ENCODE measurements around the gene HRNR.

HRNR gene

DNA sequence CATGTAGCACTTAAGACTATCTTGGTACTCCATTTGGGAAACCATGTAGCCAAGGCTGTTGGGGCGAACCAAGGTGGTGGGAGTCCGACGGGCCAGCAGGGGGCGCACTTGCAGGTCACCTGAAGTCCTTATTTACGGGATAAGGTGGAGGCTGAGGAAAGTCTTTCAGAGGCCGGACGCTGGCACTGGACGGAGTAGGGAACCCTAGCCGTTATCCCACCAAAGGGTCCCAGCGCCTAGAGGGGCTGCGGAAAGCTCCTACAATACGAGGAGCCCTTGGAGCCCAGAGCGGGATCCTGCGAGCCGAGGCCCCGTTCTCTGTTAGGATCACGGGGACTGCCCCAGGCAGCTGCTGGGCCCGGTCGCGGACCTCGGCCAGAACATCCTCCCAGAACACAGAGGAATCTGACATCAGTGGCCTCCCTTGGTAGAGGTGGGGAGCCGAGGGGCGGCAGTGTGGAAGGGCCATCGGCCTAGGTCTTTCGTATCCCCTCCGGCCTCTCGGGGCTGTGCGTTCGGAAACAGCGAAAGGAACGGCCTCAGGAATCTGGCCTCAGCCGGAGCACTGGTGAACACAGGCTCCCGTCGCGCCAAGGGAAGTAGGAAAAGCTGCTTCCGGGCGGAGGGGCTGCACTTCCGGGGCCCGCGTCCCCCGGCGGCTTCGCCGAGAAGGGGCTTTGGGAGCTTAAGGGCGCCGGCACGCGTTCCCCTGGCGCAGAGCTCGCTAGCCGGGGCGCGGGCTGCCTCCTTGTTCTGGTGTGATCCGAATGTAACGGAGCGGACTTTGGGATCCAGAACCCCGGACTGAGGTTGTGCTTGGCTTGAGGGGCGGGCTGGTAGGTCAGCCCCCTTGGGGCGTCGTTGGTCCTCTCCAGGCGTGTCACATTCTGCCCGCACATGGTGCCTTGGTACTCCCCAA, 35.1 kb downstream of the HRNR start:
- DNase-seq (ENCODE audit: low spot score): peak; percentile 42

DNA sequence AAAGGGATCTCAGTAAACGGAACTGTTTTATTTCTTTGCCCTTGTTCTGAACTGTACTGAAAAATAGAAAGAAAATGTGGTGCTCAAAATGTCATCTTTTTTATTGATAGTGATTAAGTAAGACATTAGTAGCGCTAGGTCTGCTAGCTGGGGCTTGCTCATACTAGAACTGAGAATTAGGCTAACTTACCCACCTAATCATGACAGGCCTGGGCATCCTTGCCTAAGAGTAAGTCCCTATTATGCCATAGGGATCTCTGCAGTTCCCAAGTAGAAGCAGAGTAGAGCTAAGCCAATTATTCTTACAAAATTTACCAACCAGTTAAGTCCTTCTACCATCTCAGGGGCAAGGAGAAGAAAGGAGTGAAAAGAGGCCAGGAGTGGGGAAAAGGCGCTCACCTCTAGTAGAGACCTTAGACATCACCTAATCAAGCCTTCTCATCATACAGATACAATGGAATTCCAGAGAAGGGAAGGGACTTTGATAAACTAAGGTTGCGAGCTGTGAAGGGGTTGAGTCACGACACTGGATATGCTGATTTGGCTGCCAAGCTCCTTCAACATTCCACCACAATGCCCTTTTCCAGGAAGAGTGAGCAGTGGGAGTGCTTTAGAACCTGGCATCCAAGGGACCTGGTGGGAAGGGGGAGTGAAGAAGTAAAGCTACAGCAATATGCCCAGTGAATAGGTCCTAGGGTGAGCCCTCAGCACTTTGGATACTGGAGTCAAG, 37.3 kb downstream of the HRNR start:
- DNase-seq (ENCODE audit: low spot score): no peak

DNA sequence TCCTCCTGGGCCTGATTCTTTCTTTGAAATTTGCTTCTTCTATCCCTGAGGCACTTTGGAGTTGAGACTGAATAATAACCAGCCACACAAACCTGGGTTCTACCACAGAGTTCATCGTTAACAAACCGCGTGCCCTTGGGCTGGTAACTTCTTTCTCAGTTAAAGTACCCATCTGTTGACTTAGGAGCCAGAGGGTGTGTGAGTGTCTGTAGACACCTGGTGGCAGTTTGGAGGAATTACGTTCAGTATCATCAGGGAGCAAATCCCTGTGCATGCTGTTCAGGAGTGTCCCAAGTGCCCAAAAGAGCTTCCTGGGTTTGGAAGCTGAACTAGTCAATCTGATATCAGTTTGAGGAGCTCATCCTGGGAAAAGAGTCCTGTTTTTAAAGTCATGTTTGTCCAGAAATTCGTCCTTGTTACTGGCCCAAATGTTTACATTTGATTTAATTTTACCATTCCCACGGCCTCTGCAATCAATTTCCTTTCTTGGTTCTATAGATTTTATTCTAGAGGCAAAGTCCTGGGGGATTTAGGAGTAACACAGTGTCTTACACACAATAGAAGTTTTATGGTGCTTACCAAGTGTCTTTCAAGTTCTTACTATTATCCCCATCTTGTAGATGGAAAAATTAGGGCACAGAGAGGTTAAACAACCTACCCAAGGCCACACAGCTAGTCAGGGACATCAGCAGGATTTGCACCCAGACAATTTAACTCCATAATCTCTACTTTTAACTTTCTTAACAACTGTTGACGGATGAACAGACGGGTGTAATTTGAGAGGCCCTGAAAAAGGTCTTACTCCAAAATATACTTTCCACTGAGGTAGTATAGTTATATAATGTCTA, 38.2 kb downstream of the HRNR start:
- peak; percentile 85 for DNase-seq (ENCODE audit: low spot score)

DNA sequence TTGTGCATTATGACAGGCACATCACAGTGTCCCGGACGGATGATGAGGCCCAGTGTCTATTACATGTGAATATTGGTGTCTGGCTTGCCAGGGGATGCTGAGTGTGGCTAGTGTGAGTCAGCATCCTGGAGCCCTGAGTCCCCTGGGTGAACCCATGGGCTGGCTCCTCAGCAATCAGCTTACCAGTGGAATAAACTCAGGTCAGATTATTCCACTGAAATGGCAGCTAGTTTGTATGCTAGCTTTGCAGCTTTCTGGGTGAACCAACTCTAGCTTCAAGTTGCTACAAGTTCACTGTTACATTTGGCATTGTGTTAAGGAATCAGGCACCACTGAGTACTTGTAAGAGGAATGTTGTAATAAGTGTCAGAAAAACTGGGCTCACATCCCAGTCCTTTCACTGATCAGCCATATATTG, 41.0 kb downstream of the HRNR start:
- peak; percentile 57 for DNase-seq (ENCODE audit: low spot score)

DNA sequence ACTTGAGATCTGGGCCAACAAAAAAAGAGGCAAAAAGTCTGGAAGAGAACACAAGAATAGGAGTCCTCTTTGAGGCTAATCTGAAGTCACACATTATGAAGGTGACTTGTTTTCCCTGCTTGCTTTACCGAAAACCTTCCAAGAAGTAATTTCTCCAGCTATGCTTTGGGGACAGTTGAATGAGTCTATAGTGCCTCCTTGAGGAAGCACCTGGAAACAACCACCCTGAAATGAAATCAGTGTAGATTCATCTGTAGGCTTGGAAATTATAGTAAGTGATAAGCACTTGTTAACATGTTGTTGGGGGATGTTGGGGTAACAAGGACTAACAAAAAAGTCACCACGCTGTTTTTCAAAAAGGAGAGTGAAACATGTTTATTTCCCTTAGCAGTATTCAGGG, 41.6 kb downstream of the HRNR start:
- no peak for DNase-seq (ENCODE audit: low spot score)

DNA sequence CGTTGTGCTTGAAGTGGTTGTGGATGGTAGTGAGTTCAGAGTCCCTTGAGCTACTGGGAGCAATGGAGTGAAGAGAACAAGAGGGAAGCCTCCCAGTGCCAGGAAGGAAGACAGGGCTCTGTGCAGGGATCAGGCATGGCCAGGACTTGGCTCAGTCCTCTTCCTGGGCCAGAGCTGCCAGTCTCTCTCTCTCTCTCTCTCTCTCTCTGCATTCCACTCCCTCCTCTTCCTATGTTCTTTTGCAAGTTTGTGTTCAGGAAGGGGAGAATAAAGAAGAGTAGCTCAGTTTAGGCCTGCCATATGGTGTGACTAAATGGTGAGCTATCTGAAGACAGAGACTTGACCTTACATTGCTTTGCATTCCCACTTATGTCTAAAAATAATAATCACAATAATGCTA, 44.4 kb downstream of the HRNR start:
- DNase-seq (ENCODE audit: low spot score): no peak

DNA sequence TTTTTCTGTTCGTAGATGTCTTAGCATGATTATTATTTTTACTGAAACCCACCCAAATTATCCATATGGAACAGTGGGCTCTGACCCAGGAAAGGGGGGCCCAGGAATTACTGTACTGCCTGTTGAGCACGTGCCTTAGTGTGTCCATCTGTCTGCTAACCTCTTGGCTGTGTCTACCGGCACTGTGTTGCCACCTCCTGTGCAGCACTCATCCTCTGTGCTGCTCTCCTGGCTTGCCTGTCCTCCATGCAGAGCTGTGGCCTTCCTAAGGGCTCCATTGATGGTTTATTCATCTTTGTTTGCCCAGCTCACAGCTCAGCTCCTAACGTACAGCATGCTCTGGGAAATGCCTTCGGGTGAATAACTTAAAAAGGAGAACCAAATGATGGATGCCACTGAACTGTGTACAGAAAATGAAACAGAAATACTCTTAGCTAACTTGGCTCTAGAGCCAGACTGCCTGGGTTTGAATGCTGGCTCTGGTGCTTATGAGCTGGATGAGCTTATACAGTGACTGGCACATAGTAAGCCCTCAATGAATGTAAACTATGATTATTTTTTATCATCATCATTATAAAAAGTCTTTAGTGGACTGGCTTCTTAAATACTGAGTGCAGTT, 53.6 kb downstream of the HRNR start:
- no peak for DNase-seq (ENCODE audit: low spot score)

DNA sequence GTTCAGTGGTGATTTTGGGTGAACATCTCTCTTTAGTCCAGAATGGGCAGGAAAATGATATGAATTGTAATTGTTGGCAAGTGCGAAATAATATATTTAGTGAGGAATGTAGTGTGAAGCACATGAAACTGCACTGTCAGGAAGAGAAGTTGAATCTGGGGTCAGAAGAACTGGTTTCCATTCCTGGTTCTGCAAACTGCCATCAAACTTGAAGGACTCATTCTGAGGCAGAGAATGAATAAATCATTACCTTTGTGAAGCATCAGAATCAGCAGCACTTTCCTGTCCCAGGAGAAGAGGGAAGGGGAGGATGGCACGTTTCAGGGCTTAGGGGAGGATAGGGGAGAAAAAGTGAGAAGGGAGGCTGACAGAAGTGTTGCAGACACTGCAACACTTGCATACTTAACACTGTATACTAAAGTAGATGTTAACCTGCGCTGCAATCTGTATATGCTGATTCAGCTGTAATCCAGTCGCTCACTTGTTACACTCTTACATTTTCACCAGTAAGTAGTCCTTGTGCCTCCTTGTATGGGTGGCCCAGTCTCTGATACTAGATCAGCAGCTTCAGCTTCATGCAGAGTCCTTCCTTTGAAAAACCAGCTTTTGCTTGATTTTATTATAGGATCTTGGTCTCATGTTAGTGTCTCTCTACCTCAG, 54.5 kb downstream of the HRNR start:
- no peak for DNase-seq (ENCODE audit: low spot score)

DNA sequence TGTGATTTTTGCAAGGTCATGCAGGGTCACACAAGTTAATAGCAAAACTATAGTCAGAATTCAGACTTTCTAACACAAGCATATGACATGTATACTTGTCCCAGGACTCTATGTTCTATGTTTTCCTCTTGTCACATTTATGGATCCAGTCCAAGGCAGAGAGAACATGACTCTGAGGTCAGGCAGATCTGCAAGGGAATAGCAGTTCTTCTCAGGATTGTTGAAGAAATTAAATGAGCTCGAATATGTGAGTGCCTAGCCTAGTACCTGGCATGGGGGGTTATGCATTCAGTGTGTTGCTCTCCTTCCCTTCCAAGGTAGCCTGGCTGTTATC, 55.5 kb downstream of the HRNR start:
- DNase-seq (ENCODE audit: low spot score): no peak

DNA sequence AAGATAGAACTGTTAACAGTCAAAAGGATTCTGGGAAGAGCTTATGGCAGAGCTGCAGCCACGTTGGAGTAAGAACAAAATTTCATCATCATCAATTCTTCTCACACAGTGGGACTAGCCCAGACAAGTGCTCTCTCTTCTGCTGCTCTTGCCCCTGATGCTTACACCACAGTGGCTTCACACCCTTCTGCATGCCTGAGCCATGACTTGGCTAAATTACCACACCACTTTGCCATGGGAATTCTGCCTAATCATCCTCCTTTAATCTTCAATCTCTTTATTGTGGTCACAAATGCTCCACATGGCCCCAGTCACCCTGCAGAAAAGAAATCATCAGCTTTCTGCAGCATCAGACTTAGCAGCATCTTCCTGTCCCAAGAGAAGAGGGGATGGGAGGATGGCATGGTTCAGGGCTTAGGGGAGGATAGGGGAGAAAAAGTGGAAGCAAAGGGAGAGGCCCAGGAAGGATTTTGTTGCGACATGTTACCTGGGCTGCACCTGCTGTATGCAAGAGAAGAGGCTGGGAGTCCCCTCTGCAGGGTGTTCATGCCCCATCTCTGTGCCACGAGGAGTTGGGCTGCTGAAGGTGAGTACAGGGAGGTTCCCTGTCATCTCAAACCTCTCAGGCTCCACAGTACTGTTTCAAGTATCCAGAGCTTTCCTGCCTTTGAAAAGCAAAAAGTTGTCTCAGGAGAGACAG, 56.0 kb downstream of the HRNR start:
- peak; percentile 76 for DNase-seq (ENCODE audit: low spot score)

DNA sequence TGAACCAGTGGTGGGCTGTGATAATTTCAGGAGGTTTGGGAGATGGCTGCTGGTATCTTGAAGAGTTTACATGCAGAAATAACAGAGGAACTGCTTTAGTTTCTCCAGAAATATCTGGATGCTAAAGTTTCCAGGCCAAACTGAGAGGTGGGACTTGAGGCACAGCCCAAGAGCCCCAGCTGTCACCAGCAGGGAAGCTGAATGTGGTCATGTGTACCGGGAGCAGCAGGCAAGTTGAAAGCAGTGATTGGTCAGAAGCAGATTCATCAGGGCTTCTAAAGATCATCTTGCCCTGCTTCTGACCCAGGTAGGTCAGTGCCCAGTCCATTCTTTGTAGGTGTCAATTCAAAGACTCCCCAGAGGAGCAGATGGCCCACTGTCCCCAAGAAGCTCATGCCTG, 57.0 kb downstream of the HRNR start:
- no peak for DNase-seq (ENCODE audit: low spot score)

DNA sequence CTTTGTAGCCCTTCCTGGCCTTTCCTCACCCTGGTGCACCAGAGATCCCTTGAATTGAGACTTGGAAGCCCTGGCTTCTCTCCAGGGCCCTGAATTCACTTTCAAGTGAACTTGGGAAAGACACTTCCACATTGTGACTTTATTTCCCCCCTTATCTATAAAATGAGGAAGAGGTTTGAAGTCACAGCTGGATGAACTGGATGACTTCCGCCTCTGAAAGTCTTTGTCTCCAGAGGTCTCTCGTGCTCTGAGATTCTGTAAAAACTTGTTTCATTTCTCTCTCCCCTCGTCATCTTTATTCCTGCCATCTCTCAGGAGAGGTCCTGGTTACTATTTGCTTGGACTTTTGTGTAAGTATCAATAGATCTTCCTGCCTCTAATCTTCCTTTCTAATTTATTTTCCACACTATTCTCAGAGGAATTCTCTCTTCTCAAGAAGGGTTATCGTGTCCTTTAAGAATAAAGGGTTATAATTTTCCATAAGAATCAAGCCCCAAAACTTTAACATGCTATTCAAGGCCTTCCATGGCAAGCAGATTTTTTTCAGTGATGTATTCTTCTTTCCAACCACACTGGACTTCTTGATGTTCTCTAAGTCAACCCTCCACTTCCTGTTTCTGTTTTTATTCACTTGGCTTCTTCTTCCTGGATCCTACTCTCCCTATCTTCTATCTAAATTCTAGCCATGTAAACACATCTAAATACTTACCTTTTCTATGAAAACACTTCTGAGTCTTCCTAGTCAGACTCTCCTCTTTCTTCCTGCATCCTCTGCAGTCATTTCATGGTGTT, 58.5 kb downstream of the HRNR start:
- DNase-seq (ENCODE audit: low spot score): no peak

DNA sequence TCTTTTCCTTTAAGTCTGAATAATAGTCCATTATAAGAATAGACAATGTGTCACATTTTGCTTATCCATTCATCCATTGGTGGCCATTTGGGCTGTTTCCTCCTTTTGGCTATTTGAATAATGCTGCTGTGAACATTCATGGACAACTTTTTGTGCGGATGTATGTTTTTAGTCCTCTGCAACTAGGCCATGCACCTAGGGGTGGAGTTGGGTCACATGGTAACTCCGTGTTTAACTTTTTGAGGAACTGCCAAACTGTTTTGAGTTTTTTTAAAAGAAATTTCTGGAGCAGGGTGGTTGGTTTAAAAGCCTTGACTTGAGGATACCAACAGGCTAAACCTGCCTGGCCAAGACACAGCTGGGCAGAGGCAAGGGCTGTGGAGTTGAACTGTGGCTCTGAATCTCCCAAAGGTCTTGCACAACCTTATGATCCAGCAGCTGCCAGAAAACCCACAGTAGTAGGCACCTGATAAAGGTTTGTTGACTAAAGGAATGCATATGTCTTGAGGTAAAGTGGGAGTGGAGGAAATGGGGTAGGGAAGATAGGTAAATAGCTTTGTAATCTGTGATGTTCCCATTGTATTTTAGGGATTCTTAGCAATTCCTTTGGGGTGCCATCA, 59.4 kb downstream of the HRNR start:
- no peak for DNase-seq (ENCODE audit: low spot score)

DNA sequence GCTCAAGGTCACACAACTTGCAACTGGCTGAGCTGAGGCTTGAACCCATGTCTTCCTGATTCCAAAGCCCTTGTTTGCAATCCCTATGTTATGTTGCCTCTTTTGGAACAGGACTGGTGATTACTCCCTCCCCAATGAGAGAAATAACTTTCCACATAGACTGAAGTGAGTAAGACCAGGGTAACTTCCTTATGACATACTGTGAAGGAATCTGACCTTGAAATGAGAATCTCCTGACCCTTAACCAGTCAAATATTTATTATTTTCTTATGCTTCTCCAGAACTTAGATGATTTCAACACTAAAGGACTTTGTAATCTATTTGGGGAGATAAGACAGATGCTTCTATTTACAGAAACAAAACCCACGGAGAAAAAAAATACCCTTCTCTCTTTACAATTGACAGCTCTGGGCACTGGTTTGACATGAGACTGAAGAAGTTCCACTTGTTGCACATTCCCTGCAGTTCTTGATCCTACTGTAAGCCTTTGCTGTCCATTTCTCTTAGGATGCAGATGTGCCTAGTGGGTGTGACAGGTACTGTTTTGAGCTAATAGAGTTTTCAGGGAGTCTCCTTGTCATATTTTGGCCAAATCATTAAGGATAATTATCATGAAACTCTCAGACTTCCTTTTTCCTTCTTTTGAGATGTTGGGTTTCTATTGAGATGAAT, 61.1 kb downstream of the HRNR start:
- DNase-seq (ENCODE audit: low spot score): peak; percentile 90

All from RKO (cell line).